A549 (cell line): ENCODE results near the gene ZNF326. TPM values are rescaled to one million over a fixed set of nuclear protein-coding genes. Genes with fewer than 3 reads are reported as not detected.
A peak's percentile ranks its signal among the peaks of the same experiment; 100 is the strongest.

ENCODE experiments used
- ATAC-seq, 2 experiments: fragments of 200-7000 bp in 1 of 2; fragments of >200 bp in 1 of 2; cut with Nextera tagmentation in 1 of 2; cut with Tn5 transposase in 1 of 2; 3 replicates each; pipeline versions ENCODE4 v1.8.0 to v1.9.1; 2018 to 2020; ENCODE audit warnings: mild to moderate bottlenecking in 1 of 2, moderate library complexity in 1 of 2
- CTCF ChIA-PET: fragments of 300-600 bp; sonication (Branson Sonifier 250); formaldehyde crosslinking; extraction: SDS; loops from one replicate; lab custom pipeline; 2021; ENCODE audit warnings: antibody characterized with exemption, inconsistent platforms; lab: Yijun Ruan, JAX
- POLR2A ChIA-PET: fragments of 350-600 bp; formaldehyde crosslinking; extraction: SDS; loops from one replicate; lab custom pipeline; 2021; ENCODE audit warnings: antibody characterized with exemption, inconsistent platforms; lab: Yijun Ruan, JAX
- DNase-seq, 2 experiments: peaks; one replicate each; pipeline versions ENCODE4 v3.0.0 to v3.0.0-alpha.2; 2011 to 2016; ENCODE audit warnings: low read depth in 1 of 2, low spot score in 1 of 2
- FAIRE-seq: peaks from 2 replicates; lab custom pipeline; 2011; peaks lifted over from hg19 to GRCh38; lab: Jason Lieb, UNC
- H3K27ac ChIP-seq, 2 experiments: fragments of >200 bp; sonication (Bioruptor Twin); formaldehyde crosslinking; 3 replicates each; pipeline ENCODE4 v1.5.1; 2016 to 2017
- H3K4me1 ChIP-seq: fragments of >200 bp; sonication (Bioruptor Twin); formaldehyde crosslinking; 3 replicates; pipeline ENCODE4 v1.6.1; 2016
- H3K4me2 ChIP-seq: fragments of >200 bp; sonication (Bioruptor Twin); formaldehyde crosslinking; 3 replicates; pipeline ENCODE4 v1.6.1; 2016
- H3K4me3 ChIP-seq: fragments of >200 bp; sonication (Bioruptor Twin); formaldehyde crosslinking; 3 replicates; pipeline ENCODE4 v1.5.1; 2016
- H3K9me3 ChIP-seq: fragments of >200 bp; sonication (Bioruptor Twin); formaldehyde crosslinking; 3 replicates; pipeline ENCODE4 v1.6.1; 2016
- CBX2 ChIP-seq: fragments of 200-600 bp; sonication (generic); IDR thresholded peaks from 2 replicates; pipeline ENCODE4 v1.6.1; 2016; ENCODE audit warnings: low read depth, mild to moderate bottlenecking, borderline replicate concordance
- CEBPB ChIP-seq, 2 experiments: fragments of >200 bp in 1 of 2; sonication (Bioruptor Twin) in 1 of 2; formaldehyde crosslinking in 1 of 2; IDR thresholded peaks; 2 replicates each; pipeline ENCODE4 v1.6.1; 2012 to 2016
- EHF ChIP-seq: fragments of 250-450 bp; sonication (Bioruptor Pico); IDR thresholded peaks from 2 replicates; pipeline ENCODE4 v1.5.0; 2020; ENCODE audit warnings: mild to moderate bottlenecking
- EHMT2 ChIP-seq: fragments of 200-600 bp; sonication (generic); IDR thresholded peaks from 2 replicates; pipeline ENCODE4 v1.6.1; 2016; ENCODE audit warnings: antibody characterized with exemption, low read depth, mild to moderate bottlenecking, moderate library complexity
- ESRRA ChIP-seq: fragments of 150-350 bp; IDR thresholded peaks from 2 replicates; pipeline ENCODE4 v1.6.1; 2014; ENCODE audit warnings: mild to moderate bottlenecking, low read length, borderline replicate concordance
- FOSL2 ChIP-seq, 2 experiments: fragments of 450-650 bp in 1 of 2; fragments of >200 bp in 1 of 2; sonication (Bioruptor Twin) in 1 of 2; formaldehyde crosslinking; IDR thresholded peaks; 2 replicates each; pipeline versions ENCODE4 v1.5.0 to v1.6.1; 2016 to 2020; ENCODE audit warnings: mild to moderate bottlenecking in 1 of 2, moderate library complexity in 1 of 2
- GATA3 ChIP-seq: IDR thresholded peaks from 2 replicates; pipeline ENCODE4 v1.6.1; 2012; ENCODE audit warnings: borderline replicate concordance
- HEYL ChIP-seq: fragments of 250-450 bp; sonication (Bioruptor Pico); IDR thresholded peaks from 2 replicates; pipeline ENCODE4 v1.8.0; 2021; ENCODE audit warnings: mild to moderate bottlenecking, moderate library complexity
- MAFK ChIP-seq: fragments of 450-650 bp; IDR thresholded peaks from 2 replicates; pipeline ENCODE4 v1.6.1; 2014; ENCODE audit not compliant: partially characterized antibody
- NPAS2 ChIP-seq: fragments of 250-450 bp; sonication (Bioruptor Pico); IDR thresholded peaks from 2 replicates; pipeline ENCODE4 v1.8.0; 2022; ENCODE audit warnings: mild to moderate bottlenecking, moderate library complexity, borderline replicate concordance
- NR3C1 ChIP-seq: fragments of >200 bp; sonication (Bioruptor Twin); formaldehyde crosslinking; IDR thresholded peaks from 3 replicates; pipeline ENCODE4 v1.6.1; 2017
- POLR2A ChIP-seq: IDR thresholded peaks from 2 replicates; pipeline ENCODE4 v1.6.1; 2012; ENCODE audit warnings: mild to moderate bottlenecking, low read length
- RFX5 ChIP-seq: fragments of 450-650 bp; IDR thresholded peaks from 2 replicates; pipeline ENCODE4 v1.7.1; 2014; ENCODE audit warnings: antibody characterized with exemption, mild to moderate bottlenecking, moderate library complexity
- RNF2 ChIP-seq: fragments of 200-600 bp; sonication (generic); IDR thresholded peaks from 2 replicates; pipeline ENCODE4 v1.6.1; 2016; ENCODE audit warnings: low read depth, mild to moderate bottlenecking, antibody characterized with exemption, moderate library complexity, borderline replicate concordance
- SREBF2 ChIP-seq: fragments of 450-650 bp; IDR thresholded peaks from 2 replicates; pipeline ENCODE4 v1.6.1; 2014; ENCODE audit warnings: mild to moderate bottlenecking, moderate library complexity
- TP53 ChIP-seq: fragments of 250-450 bp; sonication (Bioruptor Pico); IDR thresholded peaks from 2 replicates; pipeline ENCODE4 v1.5.0; 2021; ENCODE audit warnings: mild to moderate bottlenecking, moderate library complexity
- ZFP36 ChIP-seq: fragments of 450-650 bp; IDR thresholded peaks from 2 replicates; pipeline ENCODE4 v1.6.1; 2014; ENCODE audit warnings: borderline replicate concordance; ENCODE audit not compliant: partially characterized antibody
- WGBS: methylation state at CpG from one replicate; pipeline ENCODE4 v1.1.6; 2017; ENCODE audit errors: missing lambda C conversion rate; 5-methylcytosine and 5-hydroxymethylcytosine counted together
- polyA plus RNA-seq, 4 experiments: library from polyadenylated mRNA; depleted of rRNA in 3 of 4; stranded (reverse); fragments of >200 nt; fragmentation: RNase III in 1 of 4; extraction: RNeasy Plus Mini Kit Qiagen cat#74134 plus additional on column Dnase treatment in 1 of 4; gene quantifications; 2 replicates in 3 of 4; 3 replicates in 1 of 4; pipeline ENCODE4 v1.2.3, GENCODE V29; 2011 to 2017
- TF ChIP-seq, protein P1 (sequence below): IDR thresholded peaks from 2 replicates; pipeline ENCODE4 v1.6.1; 2012
- TF ChIP-seq, protein P2 (sequence below): fragments of 150-350 bp; IDR thresholded peaks from 2 replicates; pipeline ENCODE4 v1.6.1; 2014; ENCODE audit warnings: low read depth, mild to moderate bottlenecking, low read length
- TF ChIP-seq, protein P3 (sequence below): IDR thresholded peaks from 2 replicates; pipeline ENCODE4 v1.6.1; 2012; ENCODE audit warnings: low read depth, borderline replicate concordance

ZNF326 gene
- polyA plus RNA-seq, 2 of the 4 experiments (the other 2 are of a cell fraction): 32.3 to 47.8 TPM

GRCh38 chr1:89973471-89974127 lies 21.3 kb upstream of the ZNF326 start:
- peaks cover 52% of the 10 kb centered on the region for H3K4me1 ChIP-seq
- TF ChIP-seq ZFP36: no peak
- TF ChIP-seq NPAS2 (CRISPR knock-in tag): no peak
- TF ChIP-seq SREBF2: no peak
- TF ChIP-seq, all 56 proteins: peak for 0
- ChIA-PET CTCF (interaction anchor here (0.6 to 1.0 kb wide), 3 partner anchors 14 to 317 kb away, joined by 3 to 4 read pairs (median 4); no protein-coding TSS in a partner anchor), POLR2A (no interaction called here)
- H3K27ac ChIP-seq: peak overlapping the region; percentile 54 to 88
- ATAC-seq: no peak
- 86% methylated on average over 8 of the region's 8 CpGs for WGBS
- no peak for FAIRE-seq
- no peak overlapping the region for H3K4me3 ChIP-seq
- DNase-seq: no peak
- H3K9me3 ChIP-seq: no peaks in the 10 kb centered on the region
- no peak overlapping the region; the same call in 2 of the 3 replicates for H3K4me2 ChIP-seq

GRCh38 chr1:89974256-89974655 lies 20.7 kb upstream of the ZNF326 start:
- CTCF ChIA-PET: interaction anchor here (0.6 to 1.0 kb wide), 3 partner anchors 13 to 318 kb away, joined by 3 to 4 read pairs (median 4); no protein-coding TSS in a partner anchor
- Histone ChIP-seq H3K4me2 (peak overlapping the region; percentile 70), H3K4me1 (peaks cover 52% of the 10 kb centered on the region), H3K4me3 (no peak overlapping the region), H3K9me3 (no peaks in the 10 kb centered on the region), H3K27ac (peak overlapping the region; percentile 76 to 88; a peak in 5 of 6 replicates)
- POLR2A ChIA-PET: no interaction called here
- TF ChIP-seq RFX5 (no peak), RNF2 (no peak), POLR2A (no peak), TP53 (CRISPR knock-in tag) (no peak), CBX2 (no peak), NR3C1 (no peak), EHMT2 (no peak), CEBPB (IDR thresholded peaks at IDR 0.05) (no peak)
- TF ChIP-seq, protein P1, sequence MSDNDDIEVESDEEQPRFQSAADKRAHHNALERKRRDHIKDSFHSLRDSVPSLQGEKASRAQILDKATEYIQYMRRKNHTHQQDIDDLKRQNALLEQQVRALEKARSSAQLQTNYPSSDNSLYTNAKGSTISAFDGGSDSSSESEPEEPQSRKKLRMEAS: no peak
- no peak for DNase-seq
- ATAC-seq: no peak
- 95% methylated on average over 4 of the region's 4 CpGs for WGBS
- FAIRE-seq: no peak

GRCh38 chr1:89974696-89975470 lies 20.0 kb upstream of the ZNF326 start:
- CTCF ChIA-PET: interaction anchor here (2.0 kb wide), 1 partner anchor 12 kb away, joined by 12 read pairs; no protein-coding TSS in a partner anchor
- Histone ChIP-seq H3K4me2 (peak overlapping the region; percentile 70), H3K4me1 (peaks cover 52% of the 10 kb centered on the region), H3K9me3 (no peaks in the 10 kb centered on the region), H3K27ac (peak overlapping the region; percentile 76 to 88), H3K4me3 (no peak overlapping the region)
- 30% methylated on average over 4 of the region's 4 CpGs for WGBS
- TF ChIP-seq GATA3 (peak; percentile 42; the same call in 1 of the 2 replicates), ESRRA (no peak), FOSL2 (IDR thresholded peaks at IDR 0.05) (no peak), FOSL2 (CRISPR knock-in tag; IDR thresholded peaks at IDR 0.05) (peak; percentile 68), CEBPB (IDR thresholded peaks at IDR 0.05) (peak in 1 of 2 experiments; percentile 52; a peak in 1 of 4 replicates), MAFK (peak; percentile 30), EHF (CRISPR knock-in tag) (no peak), HEYL (CRISPR knock-in tag) (no peak)
- TF ChIP-seq, protein P2, sequence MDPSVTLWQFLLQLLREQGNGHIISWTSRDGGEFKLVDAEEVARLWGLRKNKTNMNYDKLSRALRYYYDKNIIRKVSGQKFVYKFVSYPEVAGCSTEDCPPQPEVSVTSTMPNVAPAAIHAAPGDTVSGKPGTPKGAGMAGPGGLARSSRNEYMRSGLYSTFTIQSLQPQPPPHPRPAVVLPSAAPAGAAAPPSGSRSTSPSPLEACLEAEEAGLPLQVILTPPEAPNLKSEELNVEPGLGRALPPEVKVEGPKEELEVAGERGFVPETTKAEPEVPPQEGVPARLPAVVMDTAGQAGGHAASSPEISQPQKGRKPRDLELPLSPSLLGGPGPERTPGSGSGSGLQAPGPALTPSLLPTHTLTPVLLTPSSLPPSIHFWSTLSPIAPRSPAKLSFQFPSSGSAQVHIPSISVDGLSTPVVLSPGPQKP: no peak
- TF ChIP-seq, protein P3, sequence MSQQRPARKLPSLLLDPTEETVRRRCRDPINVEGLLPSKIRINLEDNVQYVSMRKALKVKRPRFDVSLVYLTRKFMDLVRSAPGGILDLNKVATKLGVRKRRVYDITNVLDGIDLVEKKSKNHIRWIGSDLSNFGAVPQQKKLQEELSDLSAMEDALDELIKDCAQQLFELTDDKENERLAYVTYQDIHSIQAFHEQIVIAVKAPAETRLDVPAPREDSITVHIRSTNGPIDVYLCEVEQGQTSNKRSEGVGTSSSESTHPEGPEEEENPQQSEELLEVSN: no peak
- TF ChIP-seq, protein P1: no peak
- POLR2A ChIA-PET: interaction anchor here (1.1 kb wide), 1 partner anchor 20 kb away, joined by 3 read pairs; the partner anchor contains the start of gene ZNF326
- DNase-seq (peak in 1 of 2 experiments; percentile 78), ATAC-seq (peak; percentile 64 to 86; a peak in 5 of 6 replicates), FAIRE-seq (no peak)
